Keratinocyte (primary cell): ENCODE data around the gene NLRP7.

ENCODE experiments used
- EZH2 ChIP-seq: IDR thresholded peaks from one replicate; pipeline ENCODE4 v1.6.1; 2012; ENCODE audit warnings: inconsistent platforms, mild to moderate bottlenecking, low read length, moderate library complexity
- TF ChIP-seq, protein P1 (sequence below), 3 experiments: IDR thresholded peaks in 1 of 3; conservative IDR thresholded peaks in 1 of 3; optimal IDR thresholded peaks in 1 of 3; 2 replicates in 2 of 3; 3 replicates in 1 of 3; pipeline versions ENCODE3 to v1.5.1; 2011; ENCODE audit warnings: low read length in 3 of 3, mild to moderate bottlenecking in 3 of 3, moderate library complexity in 2 of 3, control low read depth in 1 of 3, inconsistent platforms in 1 of 3; ENCODE audit not compliant: insufficient read depth in 2 of 3; ENCODE audit errors: extremely low read depth in 1 of 3

DNA sequence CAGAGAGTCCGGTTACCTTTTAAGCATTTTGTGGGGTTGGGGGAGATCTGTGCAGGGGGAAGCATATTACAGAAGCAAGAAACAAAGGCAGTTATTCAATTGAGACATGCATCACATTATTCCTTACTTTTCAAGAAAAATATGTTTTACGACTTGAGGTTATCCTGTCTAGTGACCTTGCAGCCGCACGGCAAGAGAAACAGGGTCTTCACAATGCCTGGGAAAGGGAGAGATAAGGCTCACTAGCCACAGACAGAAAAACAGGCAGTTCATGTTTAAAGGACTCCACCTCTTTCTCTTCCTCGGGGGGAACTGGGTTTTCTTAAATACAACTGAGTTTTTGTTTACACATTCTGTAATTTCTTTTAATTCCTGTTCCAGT is 41.9 kb downstream of the NLRP7 start:
- TF ChIP-seq, protein P1, sequence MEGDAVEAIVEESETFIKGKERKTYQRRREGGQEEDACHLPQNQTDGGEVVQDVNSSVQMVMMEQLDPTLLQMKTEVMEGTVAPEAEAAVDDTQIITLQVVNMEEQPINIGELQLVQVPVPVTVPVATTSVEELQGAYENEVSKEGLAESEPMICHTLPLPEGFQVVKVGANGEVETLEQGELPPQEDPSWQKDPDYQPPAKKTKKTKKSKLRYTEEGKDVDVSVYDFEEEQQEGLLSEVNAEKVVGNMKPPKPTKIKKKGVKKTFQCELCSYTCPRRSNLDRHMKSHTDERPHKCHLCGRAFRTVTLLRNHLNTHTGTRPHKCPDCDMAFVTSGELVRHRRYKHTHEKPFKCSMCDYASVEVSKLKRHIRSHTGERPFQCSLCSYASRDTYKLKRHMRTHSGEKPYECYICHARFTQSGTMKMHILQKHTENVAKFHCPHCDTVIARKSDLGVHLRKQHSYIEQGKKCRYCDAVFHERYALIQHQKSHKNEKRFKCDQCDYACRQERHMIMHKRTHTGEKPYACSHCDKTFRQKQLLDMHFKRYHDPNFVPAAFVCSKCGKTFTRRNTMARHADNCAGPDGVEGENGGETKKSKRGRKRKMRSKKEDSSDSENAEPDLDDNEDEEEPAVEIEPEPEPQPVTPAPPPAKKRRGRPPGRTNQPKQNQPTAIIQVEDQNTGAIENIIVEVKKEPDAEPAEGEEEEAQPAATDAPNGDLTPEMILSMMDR (optimal IDR thresholded peaks at IDR 0.05 in 1 of 3, IDR thresholded peaks at IDR 0.05 in 1 of 3, conservative IDR thresholded peaks at IDR 0.05 in 1 of 3; ENCODE audit: extremely low read depth in 1 of 3, insufficient read depth in 2 of 3, low read length in 3 of 3), result no peak
- no peak for TF ChIP-seq EZH2
